Loucy (cell line): ENCODE data around the gene LRRC47.

Source experiments
- CTCF ChIP-seq: fragments of 200-600 bp; sonication (generic); conservative IDR thresholded peaks from 2 replicates; pipeline ENCODE4 v1.5.1; 2014; ENCODE audit warnings: mild to moderate bottlenecking, antibody characterized with exemption, low read length
- EZH2phosphoT487 ChIP-seq: fragments of 200-600 bp; IDR thresholded peaks from 2 replicates; pipeline ENCODE4 v1.6.1; 2018; ENCODE audit warnings: antibody characterized with exemption, mild to moderate bottlenecking, moderate library complexity, borderline replicate concordance

DNA sequence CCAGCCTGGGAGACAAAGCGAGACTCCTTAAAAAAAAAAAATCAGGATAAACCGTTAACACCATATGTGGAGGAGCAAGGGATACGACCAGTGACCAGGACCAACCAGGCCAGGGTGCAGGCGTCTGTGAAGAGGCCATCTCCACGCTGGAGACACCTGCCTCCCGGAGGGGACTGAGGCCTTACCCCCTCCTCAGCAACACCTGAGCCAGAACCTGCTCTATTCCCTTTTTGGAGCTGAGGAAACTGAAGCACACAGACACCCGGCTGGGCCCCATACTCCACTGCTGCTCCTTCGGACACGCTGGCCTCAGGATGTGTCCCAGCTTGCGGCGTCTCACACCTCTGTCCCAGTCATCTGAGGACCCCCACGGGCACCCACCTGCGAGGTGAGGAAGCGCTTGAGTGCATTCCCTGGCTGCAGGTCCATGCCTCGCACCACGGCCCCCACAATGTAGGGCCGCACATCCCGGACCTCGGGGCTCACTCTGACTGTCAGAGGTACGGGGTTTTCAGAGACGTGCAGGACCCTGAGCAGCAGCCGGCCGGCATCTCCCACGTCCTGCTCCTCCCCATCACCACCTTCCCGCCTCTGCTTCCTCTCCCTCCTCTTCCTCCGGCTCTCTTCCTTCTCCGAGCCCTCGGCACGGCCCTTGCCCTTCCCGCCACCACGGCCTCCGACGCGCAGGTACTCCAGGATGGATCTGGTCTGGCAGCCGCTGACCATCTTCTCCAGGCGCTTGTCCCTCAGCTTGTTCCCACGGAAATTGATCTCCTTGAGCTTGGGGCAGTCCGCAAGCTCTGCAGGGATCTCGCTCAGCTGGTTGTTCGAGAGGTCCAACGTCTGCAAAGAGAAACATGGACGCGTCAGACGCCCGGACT, 9.6 kb downstream of the LRRC47 start:
- TF ChIP-seq CTCF: no peak
- no peak for TF ChIP-seq EZH2phosphoT487
